GM12878 (cell line): ENCODE measurements around the gene KRTAP19-1. TPM values are rescaled to one million over a fixed set of nuclear protein-coding genes. Genes with fewer than 3 reads are reported as not detected.

ENCODE experiments used
- ATAC-seq: fragments of 200-7000 bp; cut with Tn5 transposase; 3 replicates; pipeline ENCODE4 v1.9.1; 2020; ENCODE audit warnings: mild to moderate bottlenecking, moderate library complexity
- BruUV-seq: library from RNA; stranded (reverse); fragments of 400-500 nt; replicated peaks from 2 replicates; lab custom pipeline; 2021; lab: Mats Ljungman, UMichigan
- CTCF ChIA-PET: fragments of 300-600 bp; sonication (Branson Sonifier 250); formaldehyde crosslinking; extraction: SDS; loops from one replicate; lab custom pipeline; 2021; ENCODE audit warnings: inconsistent platforms; lab: Yijun Ruan, JAX
- POLR2A ChIA-PET: fragments of 350-600 bp; formaldehyde crosslinking; extraction: SDS; loops from one replicate; lab custom pipeline; 2021; ENCODE audit warnings: inconsistent platforms; lab: Charles Lee
- RAD21 ChIA-PET: fragments of 300-600 bp; sonication (Branson Sonifier 250); formaldehyde crosslinking; loops from one replicate; lab custom pipeline; 2023; ENCODE audit warnings: antibody characterized with exemption; ENCODE audit not compliant: unreplicated experiment; lab: Charles Lee
- SMC1A ChIA-PET: fragments of 300-600 bp; sonication (Branson Sonifier 250); formaldehyde crosslinking; loops from one replicate; lab custom pipeline; 2023; ENCODE audit not compliant: unreplicated experiment, uncharacterized antibody; lab: Charles Lee
- DNase-seq: peaks from one replicate; pipeline ENCODE4 v3.0.0-alpha.2; 2011; ENCODE audit warnings: low read depth, low spot score
- FAIRE-seq: peaks from 3 replicates; lab custom pipeline; 2011; peaks lifted over from hg19 to GRCh38; lab: Jason Lieb, UNC
- H2AFZ ChIP-seq: 2 replicates; pipeline ENCODE4 v1.6.0; 2011; ENCODE audit warnings: low read depth, low read length, control low read depth; ENCODE audit not compliant: control insufficient read depth
- H3K27ac ChIP-seq: 2 replicates; pipeline ENCODE4 v1.5.1; 2011; ENCODE audit warnings: control low read depth; ENCODE audit not compliant: control insufficient read depth, insufficient read depth
- H3K27me3 ChIP-seq, 2 experiments: replicated peaks in 1 of 2; 2 replicates each; pipeline versions ENCODE4 v1.6.0 to v1.6.1; 2011; ENCODE audit warnings: low read length in 1 of 2; ENCODE audit not compliant: control insufficient read depth in 2 of 2, insufficient read depth in 2 of 2
- H3K36me3 ChIP-seq, 2 experiments: 2 replicates each; pipeline ENCODE4 v1.5.1; 2011; ENCODE audit warnings: low read length in 1 of 2; ENCODE audit not compliant: control insufficient read depth in 2 of 2, insufficient read depth in 2 of 2
- H3K4me1 ChIP-seq: 2 replicates; pipeline ENCODE4 v1.6.1; 2011; ENCODE audit warnings: mild to moderate bottlenecking, low read length, moderate library complexity, mixed read lengths; ENCODE audit not compliant: control insufficient read depth, insufficient read depth
- H3K4me2 ChIP-seq: 2 replicates; pipeline ENCODE4 v1.6.0; 2011; ENCODE audit warnings: control low read depth; ENCODE audit not compliant: control insufficient read depth, insufficient read depth
- H3K4me3 ChIP-seq: fragments of 200-600 bp; sonication (generic); 2 replicates; pipeline ENCODE4 v1.5.1; 2016
- H3K79me2 ChIP-seq: 2 replicates; pipeline ENCODE4 v1.6.0; 2011; ENCODE audit warnings: low read length; ENCODE audit not compliant: control insufficient read depth, insufficient read depth
- H3K9ac ChIP-seq: 2 replicates; pipeline ENCODE4 v1.8.0; 2011; ENCODE audit warnings: low read length, control low read depth, mixed read lengths; ENCODE audit not compliant: control insufficient read depth, insufficient read depth
- H3K9me3 ChIP-seq: replicated peaks from 3 replicates; pipeline ENCODE4 v1.5.1; 2011; ENCODE audit warnings: mild to moderate bottlenecking, low read length; ENCODE audit not compliant: control insufficient read depth, insufficient read depth
- H4K20me1 ChIP-seq: 2 replicates; pipeline ENCODE4 v1.6.0; 2011; ENCODE audit not compliant: control insufficient read depth, insufficient read depth
- CREM ChIP-seq: IDR thresholded peaks from 2 replicates; pipeline ENCODE4 v1.6.1; 2014; ENCODE audit warnings: antibody characterized with exemption, low read depth
- E4F1 ChIP-seq: fragments of 450-650 bp; IDR thresholded peaks from 2 replicates; pipeline ENCODE4 v1.6.1; 2018; ENCODE audit warnings: borderline replicate concordance, mild to moderate bottlenecking; ENCODE audit not compliant: partially characterized antibody
- FOS ChIP-seq: IDR thresholded peaks from 3 replicates; pipeline ENCODE4 v1.6.1; 2011; ENCODE audit warnings: borderline replicate concordance; ENCODE audit not compliant: insufficient read length; ENCODE audit errors: extremely low read depth
- NR2C2 ChIP-seq: IDR thresholded peaks from 2 replicates; pipeline ENCODE4 v1.6.1; 2011; ENCODE audit warnings: borderline replicate concordance, low read depth; ENCODE audit not compliant: control insufficient read depth, insufficient read length
- NRF1 ChIP-seq: conservative IDR thresholded peaks from 2 replicates; pipeline ENCODE4 v1.6.1; 2011; ENCODE audit warnings: mild to moderate bottlenecking, low read depth, low read length, improper control_type of control experiment
- PRDM15 ChIP-seq: fragments of 450-650 bp; formaldehyde crosslinking; IDR thresholded peaks from 2 replicates; pipeline ENCODE4 v1.4.0; 2020; ENCODE audit warnings: mild to moderate bottlenecking, moderate library complexity
- RAD51 ChIP-seq: fragments of 450-650 bp; IDR thresholded peaks from 2 replicates; pipeline ENCODE4 v1.6.1; 2016; ENCODE audit warnings: moderate library complexity, mild to moderate bottlenecking, inconsistent platforms
- RELB ChIP-seq: fragments of 450-650 bp; IDR thresholded peaks from 2 replicates; pipeline ENCODE4 v1.6.1; 2017; ENCODE audit warnings: low read depth, mild to moderate bottlenecking, moderate library complexity
- SREBF1 ChIP-seq: IDR thresholded peaks from 2 replicates; pipeline ENCODE4 v1.6.1; 2012; ENCODE audit warnings: mild to moderate bottlenecking, low read length
- TCF7 ChIP-seq: IDR thresholded peaks from 2 replicates; pipeline ENCODE4 v1.6.1; 2014; ENCODE audit warnings: antibody characterized with exemption, borderline replicate concordance
- ZBTB40 ChIP-seq: fragments of 450-650 bp; IDR thresholded peaks from 2 replicates; pipeline ENCODE4 v1.6.1; 2016; ENCODE audit warnings: mild to moderate bottlenecking, moderate library complexity, borderline replicate concordance
- ZNF24 ChIP-seq: fragments of 450-650 bp; IDR thresholded peaks from 2 replicates; pipeline ENCODE4 v1.6.1; 2017; ENCODE audit warnings: antibody characterized with exemption, mild to moderate bottlenecking
- WGBS: methylation state at CpG from one replicate; pipeline ENCODE4 v1.1.6; 2016; ENCODE audit warnings: low lambda C conversion rate; ENCODE audit not compliant: insufficient replicate concordance, insufficient coverage; ENCODE audit errors: missing lambda C conversion rate; 5-methylcytosine and 5-hydroxymethylcytosine counted together
- in situ Hi-C: fragments of 300-500 bp; cut with MboI; formaldehyde crosslinking; loops from 9 replicates; pipeline ENCODE4 v1.14.3; 2018; ENCODE audit warnings: mixed read lengths
- intact Hi-C: fragments of 100-400 bp; cut with micrococcal nuclease; formaldehyde crosslinking; loops from one replicate; pipeline ENCODE4 v1.14.2; 2022; ENCODE audit not compliant: unreplicated experiment
- polyA plus RNA-seq, 11 experiments: library from polyadenylated mRNA; depleted of rRNA in 4 of 11; unstranded in 6 of 11; stranded (reverse) in 5 of 11; fragments of >200 nt; fragmentation: Nextera tagmentation in 4 of 11; fragmentation: Illumina TruSeq in 1 of 11; extraction: Ambion mirVana in 4 of 11; extraction: Trizol in 1 of 11; gene quantifications; 1 replicate in 1 of 11; 2 replicates in 10 of 11; pipeline versions ENCODE4 v1.2.1 to v1.2.3, GENCODE V29; 2011 to 2016; ENCODE audit warnings: inconsistent platforms in 2 of 11, missing spikeins in 2 of 11, low read depth in 1 of 11
- total RNA-seq, 4 experiments: library from RNA; depleted of rRNA in 3 of 4; stranded (reverse); fragments of >200 nt in 3 of 4; fragmentation: Illumina TruSeq in 1 of 4; extraction: Trizol in 1 of 4; gene quantifications; 2 replicates each; pipeline versions ENCODE4 v1.2.1 to v1.2.3, GENCODE V29; 2013 to 2021

KRTAP19-1 gene
- total and polyA plus RNA-seq, 10 of the 15 experiments (the other 5 are each of a cell fraction or from before 2014, with no cell fraction given), result not detected

GRCh38 chr21:30444204-30444603 is 36.0 kb downstream of the KRTAP19-1 start:
- no peaks in the 10 kb centered on the region for H3K9me3 ChIP-seq
- H3K4me1 ChIP-seq, result no peaks in the 10 kb centered on the region
- H2AFZ ChIP-seq, result no peak overlapping the region
- WGBS, result 0% methylated on average over 1 of the region's 1 CpG
- no peaks in the 10 kb centered on the region for H3K79me2 ChIP-seq
- H3K27me3 ChIP-seq, result no peaks in the 10 kb centered on the region
- CTCF ChIA-PET, result no interaction called here
- no peak overlapping the region for H3K27ac ChIP-seq
- RAD21 ChIA-PET, result no interaction called here
- POLR2A ChIA-PET, result no interaction called here
- DNase-seq (no peak), ATAC-seq (no peak), FAIRE-seq (no peak)
- no peaks in the 10 kb centered on the region for H4K20me1 ChIP-seq
- H3K9ac ChIP-seq, result no peak overlapping the region
- H3K36me3 ChIP-seq, result no peaks in the 10 kb centered on the region
- no peak overlapping the region for H3K4me2 ChIP-seq
- intact Hi-C loops (loop anchor here (10.0 kb wide), 1 partner anchor 61 kb away; the partner anchor contains the start of gene KRTAP19-5), in situ Hi-C loops (no loop called here)
- SMC1A ChIA-PET, result no interaction called here
- no peak overlapping the region for H3K4me3 ChIP-seq
- no TSS peak for BruUV-seq
- TF ChIP-seq PRDM15 (CRISPR knock-in tag) (no peak), CREM (no peak), RAD51 (no peak), ZNF24 (no peak), NRF1 (no peak), TCF7 (no peak), NR2C2 (no peak), RELB (no peak), FOS (no peak), SREBF1 (no peak), ZBTB40 (no peak), E4F1 (no peak)
